Heart right ventricle (tissue), 16 donors: ENCODE results near the gene TPRA1. TPM values are rescaled to one million over a fixed set of nuclear protein-coding genes. Genes with fewer than 3 reads are reported as not detected.

Source experiments
- ATAC-seq, 8 donors: fragments of 200-7000 bp; cut with Tn5 transposase; one replicate each; pipeline ENCODE4 v1.9.1; 2020; ENCODE audit warnings: mild to moderate bottlenecking in 8 of 8, moderate library complexity in 8 of 8, moderate number of reproducible peaks in 1 of 8
- DNase-seq, 2 donors: peaks; one replicate each; pipeline ENCODE4 v3.0.0-alpha.2; 2020
- H3K27ac ChIP-seq, 10 donors: fragments of 200-600 bp; sonication (generic) in 2 of 10; one replicate each; pipeline versions ENCODE4 v1.5.0 to v1.8.0; 2020 to 2022; ENCODE audit warnings: mild to moderate bottlenecking in 3 of 10
- H3K27me3 ChIP-seq, 7 donors: fragments of 200-600 bp; one replicate each; pipeline ENCODE4 v1.8.0; 2021 to 2022; ENCODE audit warnings: mild to moderate bottlenecking in 2 of 7
- H3K36me3 ChIP-seq, 9 donors: fragments of 200-600 bp; sonication (generic) in 1 of 9; one replicate each; pipeline versions ENCODE4 v1.5.0 to v1.8.0; 2020 to 2022; ENCODE audit warnings: mild to moderate bottlenecking in 2 of 9
- H3K4me1 ChIP-seq, 9 donors: fragments of 200-600 bp; sonication (generic) in 1 of 9; one replicate each; pipeline versions ENCODE4 v1.5.0 to v1.8.0; 2020 to 2022; ENCODE audit warnings: mild to moderate bottlenecking in 4 of 9
- H3K4me3 ChIP-seq, 10 donors: fragments of 200-600 bp; sonication (generic) in 2 of 10; one replicate each; pipeline versions ENCODE4 v1.5.0 to v1.8.0; 2020 to 2022; ENCODE audit warnings: mild to moderate bottlenecking in 7 of 10, moderate library complexity in 2 of 10
- H3K9me3 ChIP-seq, 11 donors: fragments of 200-600 bp in 10 of 11; sonication (generic) in 2 of 11; one replicate each; pipeline versions ENCODE4 v1.5.0 to v1.8.0; 2013 to 2022; ENCODE audit warnings: mild to moderate bottlenecking in 2 of 11, control low read depth in 1 of 11, moderate library complexity in 1 of 11
- WGBS, 2 donors: extraction: QIAGEN DNeasy Blood & Tissue Kit; methylation state at CpG; one replicate each; pipeline ENCODE4 v1.1.7; 2013; ENCODE audit warnings: inconsistent platforms in 1 of 2; 5-methylcytosine and 5-hydroxymethylcytosine counted together
- intact Hi-C, 10 donors: fragments of 100-400 bp; cut with DNase I; formaldehyde crosslinking; loops; one replicate each; pipeline versions ENCODE4 v1.11.1 to v1.14.2; 2022
- polyA plus RNA-seq, 2 donors: library from polyadenylated mRNA; stranded (reverse); fragments of 200-250 nt; gene quantifications; one replicate each; pipeline ENCODE4 v1.2.3, GENCODE V29; 2013
- total RNA-seq, 10 donors: library from RNA; stranded (reverse); fragmentation: NEBNext Ultra II Directional in 3 of 10; extraction: Animal tissue kit (Norgen Biotek cat#: 25700) in 3 of 10; gene quantifications; one replicate each; pipeline versions ENCODE4 v1.2.1 to v1.2.4, GENCODE V29; 2021 to 2023
- TF ChIP-seq, protein P1 (sequence below), 9 donors: fragments of 200-600 bp; sonication (generic) in 2 of 9; IDR thresholded peaks; one replicate each; pipeline versions ENCODE4 v1.5.0 to v1.8.0; 2021 to 2022; ENCODE audit warnings: antibody characterized with exemption in 9 of 9, mild to moderate bottlenecking in 5 of 9, moderate library complexity in 1 of 9
- donor health status: Arrhythmogenic right ventricular cardiomyopathy.
- donor health status: ischemic (EF 13 %, LVEDD 7.1; RV severe dilation, severe dysfunction).
- donor health status: healthy with polysubstance abuse.
- donor health status: DM: no; HTN: yes; CAD: no.
- donor health status: DM: no; HTN: no; CAD: no.
- donor health status: ischemic (EF 25% LVEDD 6.9; RV normal size, moderate dysfunction).
- donor health status: ischemic (EF 25% LVEDD 5.7; RV mildly dilated, moderate dysfunction).
- donor health status: healthy.
- donor health status: DM: yes; HTN: yes; CAD: no.
- donor health status: Ischemic cardiomyopathy.
- donor health status: ischemic (EF 35%, LVEDD 5.7; RV mildly dilated, moderate dysfunction).
- donor health status: nonischemic (EF 11% LVEDD 7.7; RV severe dilation, severe dysfunction).
- donor health status: DM: yes; HTN: yes; CAD: no.
- donor health status: PGD.
- donor health status: ischemic (EF 29% LVEDD 5.4; RV normal size, mild dysfunction).
- donor health status: nonischemic (EF 23%, LVEDD 6.1; RV moderate dilation, normal function).

TPRA1 gene
- total and polyA plus RNA-seq, 12 donors, result 11.0 to 26.0 (median 17.3) TPM

DNA sequence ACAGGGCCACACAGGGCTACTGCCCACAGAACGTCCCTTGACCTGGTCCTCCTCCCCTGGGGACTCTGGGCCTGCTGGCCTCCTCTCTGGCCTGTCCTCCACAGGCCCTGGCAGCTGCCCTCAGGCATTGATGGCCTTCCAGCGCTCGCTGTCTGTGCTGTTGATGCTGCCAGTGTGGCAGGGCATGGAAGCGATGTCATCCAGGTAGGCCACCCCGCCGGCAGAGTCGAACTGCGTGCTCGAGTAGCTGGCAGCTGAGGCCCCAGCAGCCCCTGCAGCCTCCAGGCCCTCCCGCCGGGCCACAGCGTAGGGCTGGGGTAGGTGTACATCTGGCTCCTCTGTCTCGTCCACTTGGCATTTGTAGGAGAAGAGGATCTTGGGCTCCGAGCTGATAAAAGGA lies 17.1 kb downstream of the TPRA1 start:
- ATAC-seq, result no peak
- intact Hi-C loops, result loop anchor here in 6 of 10 donors (10.0 kb wide), 3 partner anchors 271 to 401 kb away; no protein-coding TSS in a partner anchor
- peaks cover 2 to 16% (median 9%) of the 10 kb centered on the region in 9 donors for H3K4me1 ChIP-seq
- no peaks in the 10 kb centered on the region for H3K9me3 ChIP-seq
- TF ChIP-seq, protein P1, sequence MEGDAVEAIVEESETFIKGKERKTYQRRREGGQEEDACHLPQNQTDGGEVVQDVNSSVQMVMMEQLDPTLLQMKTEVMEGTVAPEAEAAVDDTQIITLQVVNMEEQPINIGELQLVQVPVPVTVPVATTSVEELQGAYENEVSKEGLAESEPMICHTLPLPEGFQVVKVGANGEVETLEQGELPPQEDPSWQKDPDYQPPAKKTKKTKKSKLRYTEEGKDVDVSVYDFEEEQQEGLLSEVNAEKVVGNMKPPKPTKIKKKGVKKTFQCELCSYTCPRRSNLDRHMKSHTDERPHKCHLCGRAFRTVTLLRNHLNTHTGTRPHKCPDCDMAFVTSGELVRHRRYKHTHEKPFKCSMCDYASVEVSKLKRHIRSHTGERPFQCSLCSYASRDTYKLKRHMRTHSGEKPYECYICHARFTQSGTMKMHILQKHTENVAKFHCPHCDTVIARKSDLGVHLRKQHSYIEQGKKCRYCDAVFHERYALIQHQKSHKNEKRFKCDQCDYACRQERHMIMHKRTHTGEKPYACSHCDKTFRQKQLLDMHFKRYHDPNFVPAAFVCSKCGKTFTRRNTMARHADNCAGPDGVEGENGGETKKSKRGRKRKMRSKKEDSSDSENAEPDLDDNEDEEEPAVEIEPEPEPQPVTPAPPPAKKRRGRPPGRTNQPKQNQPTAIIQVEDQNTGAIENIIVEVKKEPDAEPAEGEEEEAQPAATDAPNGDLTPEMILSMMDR (IDR thresholded peaks at IDR 0.05), result no peak
- H3K27ac ChIP-seq, result no peak overlapping the region
- peaks cover 0 to 73% (median 33%) of the 10 kb centered on the region in 9 donors for H3K36me3 ChIP-seq
- H3K4me3 ChIP-seq, result no peak overlapping the region
- H3K27me3 ChIP-seq, result no peaks in the 10 kb centered on the region
- WGBS, 2 donors, result 93% methylated on average over 14 of the region's 14 CpGs
- DNase-seq, result no peak

DNA sequence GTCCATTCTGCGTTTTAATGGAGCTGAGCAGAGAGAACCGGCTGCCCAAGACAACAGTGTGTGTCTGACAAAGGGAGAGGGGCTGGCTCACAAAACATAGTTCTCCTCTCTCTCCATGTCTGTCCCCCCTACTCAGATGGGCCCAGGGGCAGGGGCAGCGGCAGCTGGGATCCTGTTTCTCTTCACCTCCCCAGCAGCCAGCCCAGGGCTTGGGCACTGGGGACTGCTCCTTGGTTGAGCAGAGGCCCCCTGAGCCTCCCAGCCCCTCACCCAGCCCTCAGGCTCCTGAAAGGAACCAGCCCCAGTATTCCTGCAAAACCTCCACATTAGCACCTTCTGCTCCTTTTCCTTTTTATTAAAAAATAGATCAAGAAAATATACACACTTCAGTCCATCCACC lies 17.8 kb downstream of the TPRA1 start:
- H3K27ac ChIP-seq, result no peak overlapping the region
- H3K36me3 ChIP-seq, result peaks cover 0 to 67% (median 33%) of the 10 kb centered on the region in 9 donors
- no peaks in the 10 kb centered on the region for H3K9me3 ChIP-seq
- 92 to 95% methylated on average over 3 of the region's 3 CpGs for WGBS, 2 donors
- no peak overlapping the region for H3K4me3 ChIP-seq
- ATAC-seq (no peak), DNase-seq (no peak)
- no peaks in the 10 kb centered on the region for H3K27me3 ChIP-seq
- intact Hi-C loops, result loop anchor here in 6 of 10 donors (10.0 kb wide), 3 partner anchors 272 to 402 kb away; no protein-coding TSS in a partner anchor
- H3K4me1 ChIP-seq, result peaks cover 2 to 16% (median 9%) of the 10 kb centered on the region in 9 donors
- TF ChIP-seq, protein P1 (IDR thresholded peaks at IDR 0.05), result no peak

DNA sequence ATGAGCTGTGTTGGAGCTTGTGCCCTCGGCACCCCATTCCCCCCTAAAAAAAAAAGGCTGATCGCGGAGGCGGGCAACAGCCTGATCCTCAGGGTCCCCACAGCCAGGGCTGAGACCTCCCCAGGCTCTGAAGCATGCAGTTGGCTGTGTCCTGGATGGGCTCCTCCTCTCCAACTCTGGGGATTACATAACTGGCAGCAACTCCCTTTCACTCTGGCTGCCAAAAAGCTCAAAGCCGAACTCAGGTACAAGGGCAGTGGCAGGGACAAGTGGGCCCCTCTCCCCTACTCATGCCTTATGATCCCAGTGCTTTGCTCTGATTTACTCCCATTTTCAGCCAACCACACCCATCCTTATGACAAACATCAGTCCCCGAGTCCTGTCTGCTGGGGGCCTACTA lies 18.3 kb downstream of the TPRA1 start:
- 76 to 81% methylated on average over 6 of the region's 6 CpGs for WGBS, 2 donors
- intact Hi-C loops, result loop anchor here in 6 of 10 donors (10.0 kb wide), 3 partner anchors 273 to 403 kb away; no protein-coding TSS in a partner anchor
- H3K36me3 ChIP-seq, result peaks cover 0 to 61% (median 32%) of the 10 kb centered on the region in 9 donors

DNA sequence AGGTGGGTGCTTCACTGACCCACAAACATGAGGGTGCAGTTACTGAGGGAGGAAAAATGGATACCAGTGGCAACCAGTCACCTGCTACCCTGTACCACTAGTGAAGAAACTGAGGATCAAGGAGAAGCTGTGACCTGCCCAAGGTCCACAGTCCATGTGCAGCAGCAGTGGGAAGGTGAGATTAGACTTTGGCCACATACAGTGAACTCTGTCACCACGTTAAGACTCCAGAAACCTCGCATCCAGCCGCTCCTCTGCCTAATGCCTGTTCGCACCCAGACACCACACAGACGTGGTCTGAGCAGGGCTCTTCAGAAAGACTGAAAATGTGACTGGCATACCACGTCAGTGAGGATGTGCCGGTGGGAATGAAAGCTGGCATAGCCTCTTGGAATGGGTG lies 20.0 kb downstream of the TPRA1 start:
- Histone ChIP-seq H3K4me3 (no peak overlapping the region), H3K4me1 (peaks cover 2 to 13% (median 5%) of the 10 kb centered on the region in 9 donors), H3K36me3 (peaks cover 0 to 49% (median 27%) of the 10 kb centered on the region in 9 donors), H3K27ac (no peak overlapping the region), H3K9me3 (no peaks in the 10 kb centered on the region), H3K27me3 (no peaks in the 10 kb centered on the region)
- 95% methylated on average over 7 of the region's 7 CpGs for WGBS, 2 donors
- intact Hi-C loops, result loop anchor here in 6 of 10 donors (10.0 kb wide), 3 partner anchors 274 to 404 kb away; no protein-coding TSS in a partner anchor
- ATAC-seq, result no peak
- DNase-seq, result no peak
- TF ChIP-seq, protein P1 (IDR thresholded peaks at IDR 0.05), result no peak

More for the DNA sequence above, 18.3 kb downstream of the TPRA1 start:
- TF ChIP-seq, protein P1 (IDR thresholded peaks at IDR 0.05), result no peak
- Histone ChIP-seq H3K9me3 (no peaks in the 10 kb centered on the region), H3K27me3 (no peaks in the 10 kb centered on the region), H3K4me1 (peaks cover 2 to 16% (median 9%) of the 10 kb centered on the region in 9 donors), H3K4me3 (no peak overlapping the region), H3K27ac (peak overlapping the region in 1 of 10 donors; percentile 10)
- DNase-seq, result no peak
- ATAC-seq, result peak in 2 of 8 donors; percentile 17 to 21
